Muscle layer of colon (tissue), 2 donors: ENCODE data around the gene SMO.
"Not testable (repeated sequence)": the region's sequence is repeated elsewhere in the genome, so short reads cannot be mapped to it uniquely, and the experiment has no call there.

Source experiments
- H3K27ac ChIP-seq: one replicate; pipeline ENCODE4 v1.7.0; 2013; ENCODE audit warnings: low read depth, mild to moderate bottlenecking, low read length, moderate library complexity
- H3K27me3 ChIP-seq, 2 donors: one replicate each; pipeline ENCODE4 v1.7.0; 2013; ENCODE audit warnings: low read length in 2 of 2, mild to moderate bottlenecking in 2 of 2; ENCODE audit not compliant: insufficient read depth in 2 of 2, control insufficient read depth in 1 of 2
- H3K36me3 ChIP-seq: one replicate; pipeline ENCODE4 v1.7.0; 2013; ENCODE audit warnings: mild to moderate bottlenecking, low read length; ENCODE audit not compliant: insufficient read depth
- H3K4me1 ChIP-seq: one replicate; pipeline ENCODE4 v1.7.0; 2013; ENCODE audit warnings: mild to moderate bottlenecking, low read length; ENCODE audit not compliant: insufficient read depth
- H3K4me3 ChIP-seq, 2 donors: one replicate each; pipeline ENCODE4 v1.7.0; 2013; ENCODE audit warnings: low read length in 2 of 2, low read depth in 1 of 2, mild to moderate bottlenecking in 1 of 2, moderate library complexity in 1 of 2
- H3K9ac ChIP-seq: one replicate; pipeline ENCODE4 v1.7.0; 2013; ENCODE audit warnings: low read length
- H3K9me3 ChIP-seq: one replicate; pipeline ENCODE4 v1.7.0; 2013; ENCODE audit warnings: mild to moderate bottlenecking, low read length
- donor health status: abdominal sarcoma.
- donor health status: Adenocarcinoma of cecum.

SMO gene

DNA sequence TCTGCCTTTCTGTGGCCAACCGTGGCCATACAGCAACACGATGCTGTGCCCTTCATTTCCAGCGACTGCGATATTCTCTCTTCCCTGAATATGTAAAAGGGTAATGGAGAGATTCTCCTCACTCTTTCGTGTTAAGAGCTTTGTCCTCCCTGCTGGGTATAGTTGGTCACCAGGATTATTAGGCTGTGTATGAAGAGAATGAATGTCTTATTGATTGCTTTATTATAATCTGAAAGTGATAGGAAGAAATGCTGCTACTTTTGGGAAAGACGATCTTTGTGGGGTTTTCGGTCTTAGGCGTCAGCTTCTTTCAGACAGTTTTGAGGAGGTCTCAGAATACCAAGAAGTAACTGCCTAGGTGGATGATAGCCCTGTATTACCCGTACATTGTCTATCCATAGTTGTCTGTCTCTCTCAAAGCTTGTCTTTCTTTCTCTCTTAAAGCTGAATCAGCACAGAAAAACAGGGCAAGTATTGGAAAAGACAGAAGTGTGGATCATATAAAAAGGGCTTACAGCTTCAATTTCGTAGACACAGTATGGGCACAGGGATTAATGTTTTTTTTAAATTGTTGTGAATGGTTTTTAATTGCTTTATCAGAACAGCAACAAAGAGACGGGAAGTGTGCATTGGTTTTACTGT is 37.6 kb downstream of the SMO start:
- Histone ChIP-seq H3K4me1 (peaks cover 10% of the 10 kb centered on the region), H3K9me3 (no peaks in the 10 kb centered on the region), H3K27ac (no peak overlapping the region), H3K36me3 (no peaks in the 10 kb centered on the region), H3K27me3 (no peaks in the 10 kb centered on the region), H3K4me3 (peak overlapping the region; percentile 67 to 84), H3K9ac (peak overlapping the region; percentile 16)

DNA sequence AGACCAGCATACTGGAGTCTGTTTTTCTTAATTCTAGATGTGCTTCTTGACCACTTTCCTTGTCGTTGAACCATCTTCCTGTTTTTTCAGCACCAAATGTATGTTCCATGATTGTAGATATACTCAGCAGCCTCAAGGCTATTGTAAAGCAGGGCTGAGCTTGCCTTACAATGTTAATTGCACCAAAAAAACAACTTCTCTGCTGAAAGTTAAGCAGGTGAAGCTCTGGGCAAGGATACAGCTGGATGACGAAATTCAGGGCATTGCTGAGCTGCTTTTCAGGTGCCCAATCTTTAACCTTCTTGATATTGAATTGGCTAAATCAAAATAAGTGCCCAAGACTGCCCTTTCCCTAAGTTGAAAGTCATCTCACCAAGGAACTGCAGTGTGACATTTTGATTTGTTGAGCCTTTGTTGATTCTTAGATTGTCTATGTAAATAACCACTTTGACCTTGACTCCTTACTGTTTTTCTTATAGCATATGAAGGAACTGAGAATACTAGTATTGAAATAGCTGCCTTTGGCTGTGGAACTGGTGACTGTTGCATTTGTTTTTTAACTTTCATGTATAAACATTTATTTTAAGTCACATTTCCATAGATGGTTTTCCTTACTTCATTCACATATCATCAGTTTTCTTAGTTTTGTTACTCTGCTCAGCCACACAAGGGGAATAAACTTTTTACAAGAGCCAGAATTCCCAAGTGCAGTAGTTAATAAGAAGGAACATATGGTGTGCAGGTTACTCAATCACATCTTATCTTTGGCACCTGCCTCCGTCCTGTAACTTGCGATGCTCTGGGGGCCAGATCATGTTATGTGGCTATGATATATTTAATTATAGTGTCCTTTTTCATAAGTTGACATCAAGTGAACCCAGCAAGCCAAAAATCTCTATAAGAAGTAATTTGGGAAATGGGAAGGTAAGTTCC is 39.5 kb downstream of the SMO start:
- no peak overlapping the region for H3K9ac ChIP-seq
- no peak overlapping the region for H3K27ac ChIP-seq
- H3K27me3 ChIP-seq, result no peaks in the 10 kb centered on the region
- no peak overlapping the region for H3K4me3 ChIP-seq
- H3K36me3 ChIP-seq, result no peaks in the 10 kb centered on the region
- peaks cover 10% of the 10 kb centered on the region for H3K4me1 ChIP-seq
- H3K9me3 ChIP-seq, result no peaks in the 10 kb centered on the region

DNA sequence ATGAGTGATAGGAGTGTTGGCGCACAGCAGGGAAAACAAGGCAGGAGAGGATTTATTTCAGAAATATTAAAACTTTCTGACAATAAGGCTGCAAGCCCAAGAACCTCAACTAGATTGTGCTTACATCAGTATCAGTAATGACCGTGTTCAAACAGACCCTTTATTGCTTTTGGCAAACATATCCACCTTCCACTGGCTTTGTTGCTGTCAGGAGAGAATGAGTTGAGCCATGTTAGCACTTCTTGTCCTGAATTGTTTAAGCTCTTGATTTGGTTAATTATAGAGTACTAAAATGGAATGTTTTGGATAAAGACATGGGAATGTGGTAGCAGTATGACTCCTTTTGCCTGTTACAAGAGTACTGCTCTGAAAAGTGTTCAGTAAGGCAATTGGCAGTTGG is 40.2 kb downstream of the SMO start:
- Histone ChIP-seq H3K9ac (no peak overlapping the region), H3K36me3 (no peaks in the 10 kb centered on the region), H3K27me3 (no peaks in the 10 kb centered on the region), H3K4me3 (no peak overlapping the region), H3K4me1 (peaks cover 10% of the 10 kb centered on the region), H3K27ac (no peak overlapping the region), H3K9me3 (no peaks in the 10 kb centered on the region)

- H3K27ac ChIP-seq, result no peak overlapping the region
- H3K9ac ChIP-seq, result no peak overlapping the region
- no peaks in the 10 kb centered on the region for H3K9me3 ChIP-seq
- no peak overlapping the region for H3K4me3 ChIP-seq
- H3K36me3 ChIP-seq, result no peaks in the 10 kb centered on the region
- H3K4me1 ChIP-seq, result peaks cover 1% of the 10 kb centered on the region
- no peaks in the 10 kb centered on the region for H3K27me3 ChIP-seq
Observed at GRCh38 chr7:129231666-129232065, 43.2 kb downstream of the SMO start.

DNA sequence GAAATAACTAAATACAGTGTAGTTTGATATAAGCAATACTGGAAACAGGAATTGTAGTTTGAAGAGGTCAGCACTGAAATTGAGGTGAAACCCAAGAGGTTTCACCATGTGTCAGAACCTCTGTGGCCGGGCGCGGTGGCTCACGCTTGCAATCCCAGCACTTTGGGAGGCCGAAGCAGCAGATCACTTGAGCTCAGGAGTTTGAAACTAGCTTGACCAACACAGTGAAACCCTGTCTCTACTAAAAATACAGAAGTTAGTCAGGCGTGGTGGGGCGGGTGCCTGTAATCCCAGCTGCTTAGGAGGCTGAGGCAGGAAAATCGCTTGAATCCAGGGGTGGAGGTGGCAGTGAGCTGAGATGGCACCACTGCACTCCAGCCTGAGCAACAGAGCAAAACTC is 50.1 kb downstream of the SMO start:
- Histone ChIP-seq H3K9ac (no peak overlapping the region), H3K9me3 (no peaks in the 10 kb centered on the region), H3K4me1 (no peaks in the 10 kb centered on the region), H3K27me3 (no peaks in the 10 kb centered on the region), H3K27ac (no peak overlapping the region), H3K4me3 (no peak overlapping the region), H3K36me3 (no peaks in the 10 kb centered on the region)

DNA sequence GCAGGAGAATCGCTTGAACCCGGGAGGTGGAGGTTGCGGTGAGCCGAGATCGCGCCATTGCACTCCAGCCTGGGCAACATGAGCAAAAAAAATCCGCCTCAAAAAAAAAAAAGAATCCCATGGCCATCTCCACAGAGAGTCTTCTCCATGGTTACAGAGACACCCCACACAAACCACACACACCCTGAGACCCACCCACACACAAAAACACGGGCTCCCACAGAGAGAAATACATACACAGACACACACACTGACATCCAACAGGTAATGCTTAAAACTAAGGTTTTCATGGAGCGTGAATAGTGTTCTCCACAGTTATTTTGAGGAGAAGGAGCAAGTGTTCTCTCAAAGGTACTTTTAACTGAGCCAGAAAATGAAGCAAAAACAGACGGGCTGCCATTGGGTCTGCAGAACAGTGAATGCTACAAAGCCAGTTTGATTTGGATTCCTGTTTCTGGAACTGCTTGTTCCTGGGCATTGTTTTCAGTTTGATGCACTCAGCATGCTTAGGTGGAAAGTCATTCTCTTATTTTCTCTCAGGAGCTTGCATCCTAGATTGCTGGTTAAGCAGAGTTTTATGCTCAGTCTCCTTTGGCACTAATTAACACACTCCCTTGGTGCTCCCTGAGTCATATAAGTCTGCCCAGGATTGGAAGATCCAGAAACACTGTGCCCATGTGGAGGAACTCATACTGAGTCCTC is 51.8 kb downstream of the SMO start:
- no peak overlapping the region for H3K4me3 ChIP-seq
- H3K9ac ChIP-seq, result no peak overlapping the region

GRCh38 chr7:129244220-129244619 is 55.8 kb downstream of the SMO start:
- H3K9me3 ChIP-seq, result no peaks in the 10 kb centered on the region
- no peak overlapping the region for H3K4me3 ChIP-seq
- no peak overlapping the region for H3K9ac ChIP-seq
- no peaks in the 10 kb centered on the region for H3K36me3 ChIP-seq
- no peaks in the 10 kb centered on the region for H3K4me1 ChIP-seq
- H3K27me3 ChIP-seq, result no peaks in the 10 kb centered on the region
- H3K27ac ChIP-seq, result no peak overlapping the region

More for the DNA sequence above, 51.8 kb downstream of the SMO start:
- no peaks in the 10 kb centered on the region for H3K9me3 ChIP-seq
- H3K27ac ChIP-seq, result no peak overlapping the region
- H3K36me3 ChIP-seq, result no peaks in the 10 kb centered on the region
- H3K27me3 ChIP-seq, result no peaks in the 10 kb centered on the region
- no peaks in the 10 kb centered on the region for H3K4me1 ChIP-seq

GRCh38 chr7:129245533-129245932 is 57.1 kb downstream of the SMO start:
- H3K4me3 ChIP-seq, result no peak overlapping the region
- no peaks in the 10 kb centered on the region for H3K27me3 ChIP-seq
- H3K9ac ChIP-seq, result no peak overlapping the region
- no peaks in the 10 kb centered on the region for H3K36me3 ChIP-seq
- H3K4me1 ChIP-seq, result no peaks in the 10 kb centered on the region
- no peak overlapping the region for H3K27ac ChIP-seq
- no peaks in the 10 kb centered on the region for H3K9me3 ChIP-seq

DNA sequence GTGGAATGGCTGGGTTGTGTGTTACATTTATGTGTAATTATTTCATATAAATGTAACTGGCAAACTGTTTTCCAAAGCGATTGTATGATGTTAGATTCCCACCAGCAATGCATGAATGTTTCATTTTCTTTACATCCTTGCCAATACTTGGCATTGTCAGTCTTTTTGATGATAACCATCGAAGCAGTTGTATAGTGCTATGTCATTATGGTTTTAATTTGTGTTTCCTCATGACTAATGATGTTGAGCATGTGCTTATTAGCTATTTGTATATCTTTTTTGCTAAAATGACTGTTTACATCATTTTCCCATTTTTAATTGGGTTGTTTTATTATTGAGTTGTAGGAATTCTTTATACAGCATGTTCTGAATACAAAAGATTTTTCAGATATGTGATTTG is 58.7 kb downstream of the SMO start:
- Histone ChIP-seq H3K9me3 (no peaks in the 10 kb centered on the region), H3K4me3 (no peak overlapping the region), H3K27ac (no peak overlapping the region), H3K27me3 (no peaks in the 10 kb centered on the region), H3K4me1 (no peaks in the 10 kb centered on the region), H3K36me3 (no peaks in the 10 kb centered on the region), H3K9ac (no peak overlapping the region)

- Histone ChIP-seq H3K27ac (no peak overlapping the region), H3K9ac (no peak overlapping the region), H3K27me3 (no peaks in the 10 kb centered on the region)
Observed at GRCh38 chr7:129252128-129252527, 63.7 kb downstream of the SMO start.

DNA sequence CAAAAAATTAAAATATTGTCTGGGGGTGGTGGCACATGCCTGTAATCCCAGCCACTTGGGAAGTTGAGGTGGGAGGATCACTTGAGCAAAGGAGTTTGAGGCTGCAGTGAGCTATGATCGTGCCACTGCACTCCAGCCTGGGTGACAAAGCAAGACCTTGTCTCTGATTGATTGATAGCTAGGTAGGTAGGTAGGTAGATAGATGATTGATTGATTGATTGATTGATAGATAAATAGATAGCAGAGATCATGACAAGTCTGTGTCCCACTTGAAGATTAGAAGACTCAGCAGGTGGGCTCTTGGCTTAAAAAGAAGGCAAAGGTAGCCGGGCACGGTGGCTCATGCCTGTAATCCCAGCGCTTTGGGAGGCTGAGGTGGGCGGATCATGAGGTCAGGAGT is 64.2 kb downstream of the SMO start:
- H3K27ac ChIP-seq, H3K9me3 ChIP-seq, H3K27me3 ChIP-seq, H3K4me3 ChIP-seq, H3K4me1 ChIP-seq, H3K9ac ChIP-seq, H3K36me3 ChIP-seq: not testable (repeated sequence)

More at GRCh38 chr7:129252128-129252527, 63.7 kb downstream of the SMO start:
- H3K4me1 ChIP-seq, result no peaks in the 10 kb centered on the region
- H3K4me3 ChIP-seq, result no peak overlapping the region
- H3K36me3 ChIP-seq, result no peaks in the 10 kb centered on the region
- H3K9me3 ChIP-seq, result no peaks in the 10 kb centered on the region
